Mucosa of rectum (tissue), 2 donors: ENCODE data around the gene HBG2.
"Not testable (repeated sequence)": the region's sequence is repeated elsewhere in the genome, so short reads cannot be mapped to it uniquely, and the experiment has no call there.

ENCODE experiments used
- H3K27ac ChIP-seq, 2 donors: one replicate each; pipeline ENCODE4 v1.7.0; 2013; ENCODE audit warnings: inconsistent platforms in 2 of 2, low read depth in 2 of 2, low read length in 2 of 2
- H3K27me3 ChIP-seq, 2 donors: one replicate each; pipeline ENCODE4 v1.7.0; 2013; ENCODE audit warnings: low read length in 2 of 2; ENCODE audit not compliant: control insufficient read depth in 2 of 2, insufficient read depth in 2 of 2
- H3K36me3 ChIP-seq, 2 donors: one replicate each; pipeline ENCODE4 v1.7.0; 2013; ENCODE audit warnings: low read length in 2 of 2; ENCODE audit not compliant: control insufficient read depth in 2 of 2, insufficient read depth in 2 of 2
- H3K4me1 ChIP-seq, 2 donors: one replicate each; pipeline ENCODE4 v1.7.0; 2013; ENCODE audit warnings: low read length in 2 of 2, mild to moderate bottlenecking in 1 of 2; ENCODE audit not compliant: control insufficient read depth in 2 of 2, insufficient read depth in 2 of 2
- H3K4me3 ChIP-seq, 2 donors: one replicate each; pipeline ENCODE4 v1.7.0; 2013; ENCODE audit warnings: low read length in 2 of 2
- H3K9ac ChIP-seq, 2 donors: one replicate each; pipeline ENCODE4 v1.7.0; 2013; ENCODE audit warnings: low read length in 2 of 2, low read depth in 1 of 2, mild to moderate bottlenecking in 1 of 2
- H3K9me3 ChIP-seq, 2 donors: one replicate each; pipeline ENCODE4 v1.7.0; 2013; ENCODE audit warnings: low read length in 2 of 2; ENCODE audit not compliant: control insufficient read depth in 2 of 2
- donor health status: healthy.
- donor health status: Normal muscosa, but diverticular disease.

Gene HBG2

DNA sequence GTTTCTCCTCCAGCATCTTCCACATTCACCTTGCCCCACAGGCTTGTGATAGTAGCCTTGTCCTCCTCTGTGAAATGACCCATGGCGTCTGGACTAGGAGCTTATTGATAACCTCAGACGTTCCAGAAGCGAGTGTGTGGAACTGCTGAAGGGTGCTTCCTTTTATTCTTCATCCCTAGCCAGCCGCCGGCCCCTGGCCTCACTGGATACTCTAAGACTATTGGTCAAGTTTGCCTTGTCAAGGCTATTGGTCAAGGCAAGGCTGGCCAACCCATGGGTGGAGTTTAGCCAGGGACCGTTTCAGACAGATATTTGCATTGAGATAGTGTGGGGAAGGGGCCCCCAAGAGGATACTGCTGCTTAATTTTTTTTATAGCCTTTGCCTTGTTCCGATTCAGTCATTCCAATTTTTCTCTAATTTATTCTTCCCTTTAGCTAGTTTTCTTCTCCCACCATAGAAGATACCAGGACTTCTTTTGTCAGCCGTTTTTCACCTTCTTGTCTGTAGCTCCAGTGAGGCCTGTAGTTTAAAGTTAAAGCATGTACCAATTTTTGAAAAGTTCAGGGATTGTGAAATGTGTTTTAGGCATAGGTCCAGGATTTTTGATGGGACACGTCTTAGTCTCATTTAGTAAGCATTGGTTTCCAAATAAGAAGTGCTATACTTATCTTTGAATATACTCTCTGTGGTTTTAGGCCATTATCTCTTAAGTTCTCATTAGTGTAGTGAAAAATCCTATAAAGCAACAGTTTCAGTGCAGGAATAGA is at the start of gene HBG2:
HBG2 (minus strand) TSS at position 136 of the 768 bp plus-strand sequence; CDS start at position 83, 53 bp downstream.
- not testable (repeated sequence) for H3K9me3 ChIP-seq, H3K27me3 ChIP-seq, H3K4me3 ChIP-seq, H3K9ac ChIP-seq, H3K36me3 ChIP-seq, H3K27ac ChIP-seq, H3K4me1 ChIP-seq

DNA sequence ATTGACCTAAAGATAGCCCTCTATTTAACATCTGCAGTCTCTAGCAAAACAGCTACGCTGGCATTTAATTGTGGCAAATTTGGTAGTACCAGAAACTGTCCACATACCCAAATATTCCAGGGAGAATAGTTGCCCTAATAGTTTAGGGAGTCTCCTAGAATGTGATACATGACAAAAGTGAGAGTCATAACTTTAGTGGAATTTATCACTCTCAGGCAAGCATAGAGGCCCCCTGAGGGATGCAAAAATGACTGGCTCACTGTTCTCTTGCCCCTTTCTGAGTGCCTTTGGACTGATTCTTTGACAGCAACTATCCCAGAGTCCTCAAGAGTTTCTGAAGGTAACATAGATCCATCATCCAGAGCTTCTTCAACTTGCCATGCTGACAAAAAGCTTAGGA is 49.5 kb upstream of the HBG2 start:
- Histone ChIP-seq H3K27me3 (no peaks in the 10 kb centered on the region), H3K4me1 (no peaks in the 10 kb centered on the region), H3K27ac (no peak overlapping the region), H3K4me3 (no peak overlapping the region), H3K9me3 (no peaks in the 10 kb centered on the region), H3K9ac (no peak overlapping the region), H3K36me3 (no peaks in the 10 kb centered on the region)

DNA sequence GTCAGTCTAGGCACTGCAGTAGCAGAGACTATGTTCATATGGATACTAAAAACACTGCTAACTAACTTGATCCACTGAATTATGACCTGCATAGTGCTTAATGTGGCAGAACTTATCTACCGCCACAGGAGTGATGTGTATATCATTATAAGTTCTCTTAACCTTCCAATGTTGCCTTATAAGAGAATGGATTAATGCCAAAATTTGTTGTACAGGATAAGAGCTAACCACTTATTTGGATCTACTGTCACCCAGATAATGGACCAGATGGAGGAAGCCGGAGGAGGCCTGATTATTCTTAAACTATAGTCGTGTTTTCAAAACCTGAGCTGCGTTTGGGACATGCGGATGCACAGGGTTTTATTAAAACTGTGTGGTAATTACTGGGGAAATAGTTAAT is 49.0 kb upstream of the HBG2 start:
- H3K9me3 ChIP-seq = no peaks in the 10 kb centered on the region
- H3K27ac ChIP-seq = no peak overlapping the region
- H3K27me3 ChIP-seq = no peaks in the 10 kb centered on the region
- H3K9ac ChIP-seq = no peak overlapping the region
- H3K4me3 ChIP-seq = no peak overlapping the region
- H3K36me3 ChIP-seq = no peaks in the 10 kb centered on the region
- no peaks in the 10 kb centered on the region for H3K4me1 ChIP-seq

DNA sequence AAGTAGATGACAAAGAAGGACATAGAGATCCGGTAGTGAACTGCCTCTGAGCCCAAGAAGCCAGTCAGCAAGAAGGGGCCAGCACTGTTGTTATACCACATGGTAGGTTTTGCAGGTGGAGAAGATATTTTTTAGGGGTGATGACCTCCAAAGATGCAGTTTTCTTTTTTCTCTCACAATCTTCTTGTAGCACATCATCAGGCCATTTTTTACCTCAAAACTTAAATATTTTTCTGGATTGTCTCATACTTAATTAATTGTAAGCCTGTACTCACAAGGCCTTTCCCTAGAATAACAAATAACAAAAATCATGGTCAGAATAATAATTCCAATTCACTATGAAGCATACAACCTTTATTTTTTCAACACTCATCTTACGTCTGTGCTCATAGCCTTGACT is 47.3 kb upstream of the HBG2 start, which contains the start of gene OR51B4:
OR51B4 (minus strand) TSS at position 101 of the 400 bp plus-strand sequence; CDS start at position 101, 0 bp downstream.
- H3K9me3 ChIP-seq = no peaks in the 10 kb centered on the region
- H3K27me3 ChIP-seq = no peaks in the 10 kb centered on the region
- H3K4me1 ChIP-seq = no peaks in the 10 kb centered on the region
- no peaks in the 10 kb centered on the region for H3K36me3 ChIP-seq
- H3K27ac ChIP-seq = no peak within 1 kb of the TSS
- H3K4me3 ChIP-seq = no peak within 1 kb of the TSS
- no peak within 1 kb of the TSS for H3K9ac ChIP-seq

GRCh38 chr11:5300251-5300650 is 45.7 kb upstream of the HBG2 start:
- H3K27ac ChIP-seq = no peak overlapping the region
- no peak overlapping the region for H3K9ac ChIP-seq
- no peaks in the 10 kb centered on the region for H3K27me3 ChIP-seq
- no peaks in the 10 kb centered on the region for H3K36me3 ChIP-seq
- H3K9me3 ChIP-seq = no peaks in the 10 kb centered on the region
- H3K4me1 ChIP-seq = no peaks in the 10 kb centered on the region
- no peak overlapping the region for H3K4me3 ChIP-seq

GRCh38 chr11:5298451-5298850 is 43.9 kb upstream of the HBG2 start:
- H3K9me3 ChIP-seq = no peaks in the 10 kb centered on the region
- no peaks in the 10 kb centered on the region for H3K27me3 ChIP-seq
- H3K9ac ChIP-seq = no peak overlapping the region
- no peaks in the 10 kb centered on the region for H3K4me1 ChIP-seq
- H3K4me3 ChIP-seq = no peak overlapping the region
- no peak overlapping the region for H3K27ac ChIP-seq
- no peaks in the 10 kb centered on the region for H3K36me3 ChIP-seq

DNA sequence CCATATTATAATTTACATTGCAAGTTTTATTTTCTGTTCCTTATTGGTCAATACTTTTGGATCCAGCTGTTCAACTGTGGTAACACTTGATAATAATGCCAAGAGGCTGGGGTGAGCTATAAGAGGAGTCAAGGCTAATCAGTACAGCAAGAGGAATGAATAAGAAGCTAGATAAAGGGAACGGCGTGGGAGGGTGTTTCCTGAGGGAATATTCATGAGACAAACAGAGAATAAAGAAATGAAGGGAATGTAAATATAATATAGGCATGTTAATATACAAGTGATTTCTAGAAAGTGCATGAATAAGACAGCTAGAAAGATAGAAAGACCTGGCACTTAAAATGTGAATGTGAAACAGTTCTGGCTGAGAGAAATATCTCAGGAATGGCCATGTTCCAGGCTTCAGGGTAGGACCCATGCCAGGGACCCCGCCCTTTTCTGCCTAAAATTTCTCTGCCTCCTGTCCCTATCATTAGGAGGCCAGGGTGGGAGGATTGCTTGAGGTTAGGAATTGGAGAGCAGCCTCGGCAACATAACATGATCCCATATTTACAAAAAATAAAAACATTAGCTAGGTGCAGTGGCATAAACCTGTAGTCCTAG is 43.2 kb upstream of the HBG2 start:
- H3K9me3 ChIP-seq = no peaks in the 10 kb centered on the region
- H3K27ac ChIP-seq = no peak overlapping the region
- no peaks in the 10 kb centered on the region for H3K27me3 ChIP-seq
- H3K36me3 ChIP-seq = no peaks in the 10 kb centered on the region
- H3K4me1 ChIP-seq = no peaks in the 10 kb centered on the region
- H3K9ac ChIP-seq = no peak overlapping the region
- no peak overlapping the region for H3K4me3 ChIP-seq

GRCh38 chr11:5294342-5294995 is 39.9 kb upstream of the HBG2 start:
- not testable (repeated sequence) for H3K36me3 ChIP-seq, H3K27me3 ChIP-seq, H3K9me3 ChIP-seq, H3K27ac ChIP-seq, H3K4me1 ChIP-seq, H3K4me3 ChIP-seq, H3K9ac ChIP-seq

- no peaks in the 10 kb centered on the region for H3K27me3 ChIP-seq
- H3K9ac ChIP-seq = no peak overlapping the region
- H3K9me3 ChIP-seq = no peaks in the 10 kb centered on the region
- no peak overlapping the region for H3K4me3 ChIP-seq
- no peaks in the 10 kb centered on the region for H3K4me1 ChIP-seq
- no peaks in the 10 kb centered on the region for H3K36me3 ChIP-seq
- H3K27ac ChIP-seq = no peak overlapping the region
Measured at GRCh38 chr11:5293028-5293427, 38.4 kb upstream of the HBG2 start.

DNA sequence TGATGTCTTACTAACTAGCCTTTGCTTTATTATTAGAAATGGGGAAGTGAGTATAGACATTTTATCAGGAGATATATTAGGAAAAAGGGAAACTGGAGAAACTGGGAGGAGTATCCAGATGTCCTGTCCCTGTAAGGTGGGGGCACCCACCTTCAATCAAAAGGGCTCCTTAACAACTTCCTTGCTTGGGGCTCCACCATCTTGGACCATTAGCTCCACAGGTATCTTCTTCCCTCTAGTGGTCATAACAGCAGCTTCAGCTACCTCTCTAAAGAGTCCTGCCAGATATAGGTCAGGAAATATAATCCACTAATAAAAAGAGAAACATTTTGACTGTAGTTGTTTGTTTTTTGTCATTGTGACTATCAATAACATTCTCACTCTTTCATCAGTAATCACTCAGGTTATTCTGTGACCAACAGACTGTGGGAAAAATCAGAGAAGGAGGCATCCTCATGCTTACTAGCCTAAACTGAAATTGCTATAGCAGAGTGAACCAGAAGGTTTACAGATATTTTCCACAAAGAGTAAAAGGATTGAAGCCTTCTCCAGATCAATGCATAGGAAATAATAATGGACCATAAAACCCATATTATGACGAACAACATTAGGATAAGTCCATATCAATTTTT is 36.7 kb upstream of the HBG2 start:
- Histone ChIP-seq H3K4me1 (no peaks in the 10 kb centered on the region), H3K27me3 (no peaks in the 10 kb centered on the region), H3K9ac (no peak overlapping the region), H3K36me3 (no peaks in the 10 kb centered on the region), H3K9me3 (no peaks in the 10 kb centered on the region), H3K27ac (no peak overlapping the region), H3K4me3 (no peak overlapping the region)
